ENCODE data around the gene PLAAT5.

The PLAAT5 gene

GRCh38 chr11:63492441-63492840 lies 1.5 kb upstream of the PLAAT5 start:
- Histone ChIP-seq H3K9me3 (ENCODE audit: control insufficient read depth, insufficient read depth, low read length) (no peaks in the 10 kb centered on the region; the same call in 1 of the 2 replicates), H3K4me3 (ENCODE audit: low read length) (no peak overlapping the region), H3F3A (ENCODE audit: control insufficient read depth, insufficient read depth) (no peaks in the 10 kb centered on the region), H3K36me3 (ENCODE audit: control insufficient read depth, low read length) (no peaks in the 10 kb centered on the region), H3K27me3 (ENCODE audit: control insufficient read depth, low read length) (peaks cover 16% of the 10 kb centered on the region), H3K27ac (ENCODE audit: low read depth, low read length) (no peak overlapping the region), H3K79me2 (ENCODE audit: control insufficient read depth, low read length) (no peaks in the 10 kb centered on the region), H3K9me2 (replicated peaks; ENCODE audit: control insufficient read depth, low read length) (no peaks in the 10 kb centered on the region), H4K20me1 (ENCODE audit: control insufficient read depth, insufficient read depth, low read depth, low read length) (no peaks in the 10 kb centered on the region), H3K4me2 (ENCODE audit: low read length) (no peak overlapping the region), H3K4me1 (ENCODE audit: control insufficient read depth, low read length) (no peaks in the 10 kb centered on the region)
- TF ChIP-seq, protein P1, sequence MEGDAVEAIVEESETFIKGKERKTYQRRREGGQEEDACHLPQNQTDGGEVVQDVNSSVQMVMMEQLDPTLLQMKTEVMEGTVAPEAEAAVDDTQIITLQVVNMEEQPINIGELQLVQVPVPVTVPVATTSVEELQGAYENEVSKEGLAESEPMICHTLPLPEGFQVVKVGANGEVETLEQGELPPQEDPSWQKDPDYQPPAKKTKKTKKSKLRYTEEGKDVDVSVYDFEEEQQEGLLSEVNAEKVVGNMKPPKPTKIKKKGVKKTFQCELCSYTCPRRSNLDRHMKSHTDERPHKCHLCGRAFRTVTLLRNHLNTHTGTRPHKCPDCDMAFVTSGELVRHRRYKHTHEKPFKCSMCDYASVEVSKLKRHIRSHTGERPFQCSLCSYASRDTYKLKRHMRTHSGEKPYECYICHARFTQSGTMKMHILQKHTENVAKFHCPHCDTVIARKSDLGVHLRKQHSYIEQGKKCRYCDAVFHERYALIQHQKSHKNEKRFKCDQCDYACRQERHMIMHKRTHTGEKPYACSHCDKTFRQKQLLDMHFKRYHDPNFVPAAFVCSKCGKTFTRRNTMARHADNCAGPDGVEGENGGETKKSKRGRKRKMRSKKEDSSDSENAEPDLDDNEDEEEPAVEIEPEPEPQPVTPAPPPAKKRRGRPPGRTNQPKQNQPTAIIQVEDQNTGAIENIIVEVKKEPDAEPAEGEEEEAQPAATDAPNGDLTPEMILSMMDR (IDR thresholded peaks at IDR 0.05; ENCODE audit: low read depth, low read length, poor library complexity, severe bottlenecking) = no peak
- TF ChIP-seq EZH2phosphoT487 (IDR thresholded peaks at IDR 0.05; ENCODE audit: borderline replicate concordance, low read length) = no peak

- no peak overlapping the region for H3K4me2 ChIP-seq (ENCODE audit: low read length)
- H3K9me3 ChIP-seq (ENCODE audit: control insufficient read depth, insufficient read depth, low read length) = no peaks in the 10 kb centered on the region
- H3K27ac ChIP-seq (ENCODE audit: low read depth, low read length) = no peak overlapping the region
- H3K79me2 ChIP-seq (ENCODE audit: control insufficient read depth, low read length) = no peaks in the 10 kb centered on the region
- H3F3A ChIP-seq (ENCODE audit: control insufficient read depth, insufficient read depth) = no peaks in the 10 kb centered on the region
- H3K9me2 ChIP-seq (replicated peaks; ENCODE audit: control insufficient read depth, low read length) = no peaks in the 10 kb centered on the region
- TF ChIP-seq EZH2phosphoT487 (IDR thresholded peaks at IDR 0.05; ENCODE audit: borderline replicate concordance, low read length) = no peak
- TF ChIP-seq, protein P1 (IDR thresholded peaks at IDR 0.05; ENCODE audit: low read depth, low read length, poor library complexity, severe bottlenecking) = no peak
- no peaks in the 10 kb centered on the region for H3K36me3 ChIP-seq (ENCODE audit: control insufficient read depth, low read length)
- H3K4me3 ChIP-seq (ENCODE audit: low read length) = no peak overlapping the region
- H3K4me1 ChIP-seq (ENCODE audit: control insufficient read depth, low read length) = no peaks in the 10 kb centered on the region
- H4K20me1 ChIP-seq (ENCODE audit: control insufficient read depth, insufficient read depth, low read depth, low read length) = no peaks in the 10 kb centered on the region
- peaks cover 11% of the 10 kb centered on the region; the same call in 1 of the 2 replicates for H3K27me3 ChIP-seq (ENCODE audit: control insufficient read depth, low read length)
Observed at GRCh38 chr11:63491636-63492372, 837 bp upstream of the PLAAT5 start.

DNA sequence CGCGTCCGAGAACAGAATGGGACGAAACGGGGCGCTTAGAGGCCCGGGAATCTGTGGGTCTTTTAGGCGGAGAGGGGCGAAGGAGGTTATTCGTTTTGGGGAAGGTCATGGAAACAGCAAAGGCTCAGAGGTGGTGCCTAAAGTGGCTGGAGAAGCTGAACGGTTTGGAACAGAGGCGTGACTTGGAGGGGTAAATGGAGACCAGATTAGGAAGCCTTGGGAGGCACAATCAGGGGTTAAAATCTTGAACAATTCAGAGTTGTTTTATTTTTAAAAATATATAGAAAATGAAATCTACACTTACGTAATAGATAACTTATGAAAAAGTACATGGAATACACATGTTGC lies 247 bp upstream of the PLAAT5 start:
- H3K36me3 ChIP-seq (ENCODE audit: control insufficient read depth, low read length) = no peaks in the 10 kb centered on the region
- H3K27me3 ChIP-seq (ENCODE audit: control insufficient read depth, low read length) = peaks cover 9% of the 10 kb centered on the region; the same call in 1 of the 2 replicates
- no peak overlapping the region for H3K4me2 ChIP-seq (ENCODE audit: low read length)
- H3F3A ChIP-seq (ENCODE audit: control insufficient read depth, insufficient read depth) = no peaks in the 10 kb centered on the region
- H3K9me3 ChIP-seq (ENCODE audit: control insufficient read depth, insufficient read depth, low read length) = no peaks in the 10 kb centered on the region
- no peak overlapping the region for H3K27ac ChIP-seq (ENCODE audit: low read depth, low read length)
- H3K4me1 ChIP-seq (ENCODE audit: control insufficient read depth, low read length) = no peaks in the 10 kb centered on the region
- H3K9me2 ChIP-seq (replicated peaks; ENCODE audit: control insufficient read depth, low read length) = no peaks in the 10 kb centered on the region
- no peaks in the 10 kb centered on the region for H3K79me2 ChIP-seq (ENCODE audit: control insufficient read depth, low read length)
- no peaks in the 10 kb centered on the region for H4K20me1 ChIP-seq (ENCODE audit: control insufficient read depth, insufficient read depth, low read depth, low read length)
- no peak overlapping the region for H3K4me3 ChIP-seq (ENCODE audit: low read length)
- TF ChIP-seq, protein P1 (IDR thresholded peaks at IDR 0.05; ENCODE audit: low read depth, low read length, poor library complexity, severe bottlenecking) = no peak
- no peak for TF ChIP-seq EZH2phosphoT487 (IDR thresholded peaks at IDR 0.05; ENCODE audit: borderline replicate concordance, low read length)

Measured in DOHH2 (cell line).